Lower leg skin (tissue), 4 donors: ENCODE measurements around the gene LMF2. TPM values are rescaled to one million over a fixed set of nuclear protein-coding genes. Genes with fewer than 3 reads are reported as not detected.

Source experiments
- DNase-seq, 2 donors: peaks; one replicate each; pipeline ENCODE4 v3.0.0-alpha.2; 2019; ENCODE audit warnings: low spot score in 2 of 2
- H3K4me3 ChIP-seq: fragments of 200-600 bp; sonication (generic); 2 replicates; pipeline ENCODE4 v1.5.1; 2017; ENCODE audit warnings: mild to moderate bottlenecking, low read depth; ENCODE audit not compliant: poor library complexity, severe bottlenecking
- CTCF ChIP-seq, 3 donors: fragments of 450-650 bp; IDR thresholded peaks; one replicate each; pipeline ENCODE4 v1.5.1; 2016; ENCODE audit warnings: antibody characterized with exemption in 3 of 3, mild to moderate bottlenecking in 3 of 3, moderate library complexity in 2 of 3
- POLR2A ChIP-seq, 2 donors: fragments of 450-650 bp; IDR thresholded peaks; one replicate each; pipeline ENCODE4 v1.6.1; 2016 to 2017; ENCODE audit warnings: antibody characterized with exemption in 2 of 2, mild to moderate bottlenecking in 1 of 2, moderate library complexity in 1 of 2
- WGBS, 2 donors: methylation state at CpG; one replicate each; pipeline ENCODE4 v1.1.5; 2018; 5-methylcytosine and 5-hydroxymethylcytosine counted together
- intact Hi-C: fragments of 100-400 bp; cut with DNase I; formaldehyde crosslinking; loops from one replicate; pipeline ENCODE4 v1.15.0; 2023; ENCODE audit warnings: low total_unique reads
- total RNA-seq, 4 donors: library from RNA; depleted of rRNA; stranded (reverse); fragments of >200 nt; gene quantifications; one replicate each; pipeline ENCODE4 v1.1.0, GENCODE V29; 2016

Gene LMF2
- total RNA-seq, 4 donors from 2014 or later, result 34.8 to 47.2 (median 38.8) TPM

DNA sequence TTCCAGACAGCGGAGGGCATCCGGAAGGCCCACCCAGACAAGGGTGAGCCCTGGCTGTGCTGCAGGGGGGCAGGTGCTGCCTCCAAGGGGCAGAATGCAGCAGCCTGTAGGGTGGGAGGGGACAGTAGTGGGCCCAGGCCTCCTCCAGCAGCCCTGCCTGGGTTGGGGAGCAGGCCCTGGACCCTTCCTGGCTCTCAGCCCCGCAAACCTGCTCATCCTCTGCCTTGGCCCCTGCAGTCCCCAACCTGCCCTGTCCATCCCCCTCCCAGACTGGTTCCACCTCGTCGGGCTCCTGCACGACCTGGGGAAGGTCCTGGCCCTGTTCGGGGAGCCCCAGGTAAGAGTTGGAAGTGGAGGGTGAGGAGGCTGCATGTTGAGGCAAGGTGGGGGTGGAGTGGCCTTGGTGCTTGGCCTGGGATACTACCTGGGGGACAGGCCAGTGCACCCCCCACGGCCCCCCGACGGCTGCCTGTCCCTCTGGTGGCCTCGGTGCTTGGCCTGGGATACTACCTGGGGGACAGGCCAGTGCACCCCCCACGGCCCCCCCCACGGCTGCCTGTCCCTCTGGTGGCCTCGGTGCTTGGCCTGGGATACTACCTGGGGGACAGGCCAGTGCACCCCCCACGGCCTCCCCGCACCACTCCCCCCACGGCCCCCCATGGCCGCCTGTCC, 19.4 kb downstream of the LMF2 start:
- intact Hi-C loops, result no loop called here
- no peak overlapping the region for H3K4me3 ChIP-seq
- no peak for DNase-seq
- TF ChIP-seq CTCF (IDR thresholded peaks at IDR 0.05), result no peak
- TF ChIP-seq POLR2A (IDR thresholded peaks at IDR 0.05), result no peak
- 79 to 84% methylated on average over 12 to 14 of the region's 18 CpGs for WGBS, 2 donors

- 79 to 81% methylated on average over 14 to 23 of the region's 23 CpGs for WGBS, 2 donors
- no peak for DNase-seq
- no peak overlapping the region for H3K4me3 ChIP-seq
- intact Hi-C loops, result no loop called here
- TF ChIP-seq POLR2A (IDR thresholded peaks at IDR 0.05) (no peak), CTCF (IDR thresholded peaks at IDR 0.05) (no peak)
These were observed 20.1 kb downstream of the LMF2 start for GRCh38 chr22:50487290-50488005.

DNA sequence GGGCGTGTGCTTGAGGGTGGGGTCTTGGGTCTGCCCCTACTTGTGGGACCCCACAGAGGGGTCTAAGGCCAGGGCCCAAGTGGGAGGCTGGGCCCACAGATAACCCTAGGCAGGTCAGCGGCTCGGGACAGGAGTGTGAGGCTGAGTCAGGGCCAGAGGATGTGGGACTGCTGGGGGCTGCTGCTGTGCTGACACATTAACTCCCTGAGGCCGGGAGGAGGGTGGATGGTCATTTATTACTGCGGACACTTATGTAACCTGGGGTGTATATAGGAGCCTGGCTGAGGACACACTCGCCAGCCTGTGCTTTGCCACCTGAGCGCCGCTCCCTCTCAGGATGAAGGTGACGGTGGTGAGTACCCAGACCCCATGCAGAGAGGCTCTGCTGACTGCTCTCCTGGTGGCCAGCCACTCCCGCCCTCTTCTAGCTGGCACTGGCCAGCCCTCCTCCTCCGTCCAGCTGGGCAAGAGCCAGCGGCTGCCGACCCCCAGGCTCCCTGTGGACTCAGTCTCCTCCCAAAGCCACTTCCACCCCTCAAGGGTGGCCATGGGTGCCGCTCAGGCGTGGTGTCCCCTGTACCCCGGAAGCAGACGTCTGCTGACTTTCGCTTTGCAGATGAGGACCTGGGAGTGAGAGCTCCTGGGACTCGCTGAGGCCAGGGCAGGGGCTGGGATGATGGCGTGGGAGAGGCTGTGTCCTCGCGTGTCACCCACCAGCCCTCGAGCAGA, 20.8 kb downstream of the LMF2 start, which contains the start of gene MIOX:
Gene MIOX (plus strand): TSS at position 299 of the 729 bp plus-strand sequence. CDS start 39 bp downstream, at position 338.
- TF ChIP-seq POLR2A (IDR thresholded peaks at IDR 0.05), result no peak
- TF ChIP-seq CTCF (IDR thresholded peaks at IDR 0.05), result no peak
- DNase-seq, result no peak
- intact Hi-C loops, result no loop called here
- 65 to 79% methylated on average over 14 to 23 of the region's 23 CpGs for WGBS, 2 donors
- no peak within 1 kb of the TSS for H3K4me3 ChIP-seq

DNA sequence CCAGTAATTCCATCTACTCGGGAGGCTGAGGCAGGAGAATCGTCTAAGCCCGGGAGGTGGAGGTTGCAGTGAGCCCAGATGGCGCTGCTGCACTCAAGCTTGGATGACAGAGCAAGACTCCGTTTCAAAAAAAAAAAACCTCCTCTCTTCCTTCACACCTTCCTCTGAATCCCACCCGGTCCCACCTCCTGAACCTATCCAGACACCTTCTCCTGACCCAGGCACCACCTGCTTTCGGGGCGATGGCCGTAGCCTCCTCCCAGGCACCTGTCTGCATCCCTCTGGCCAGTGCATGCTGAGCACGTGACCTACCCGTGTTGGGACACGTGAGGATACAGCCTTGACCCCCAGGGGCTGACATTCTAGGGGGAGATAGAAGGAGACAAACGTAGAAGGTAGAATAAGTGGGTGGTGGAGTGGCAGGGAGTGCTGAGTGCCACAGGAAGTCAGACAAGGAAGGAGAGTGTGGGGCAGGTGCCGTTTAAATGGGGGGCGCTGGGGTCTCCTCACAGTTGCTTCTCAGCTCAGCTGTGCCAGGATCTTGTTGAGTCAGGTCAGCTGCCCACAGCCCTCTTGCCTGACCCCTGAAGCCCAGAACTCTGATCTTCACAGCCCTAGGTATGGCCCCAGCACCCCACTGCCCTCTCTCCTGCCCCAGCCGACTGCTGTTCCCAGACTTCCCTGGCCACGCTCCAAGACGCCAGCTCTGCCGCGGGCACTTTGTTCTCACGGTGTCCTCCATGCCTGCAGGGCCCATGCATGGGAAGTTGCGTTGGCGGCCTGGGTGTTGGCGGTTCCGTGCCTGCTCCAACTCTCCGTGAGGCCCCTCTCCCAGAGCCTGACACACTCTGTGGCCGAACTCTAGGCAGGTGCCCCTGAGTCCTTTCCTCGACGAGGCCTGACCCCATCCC, 22.0 kb downstream of the LMF2 start:
- no peak overlapping the region for H3K4me3 ChIP-seq
- DNase-seq, result peak in 1 of 2 donors; percentile 83
- 58 to 62% methylated on average over 29 of the region's 29 CpGs for WGBS, 2 donors
- intact Hi-C loops, result no loop called here
- TF ChIP-seq POLR2A (IDR thresholded peaks at IDR 0.05), result no peak
- no peak for TF ChIP-seq CTCF (IDR thresholded peaks at IDR 0.05)
